Measurements from ENCODE around the gene PRPSAP1.
"Not testable (repeated sequence)": the region's sequence is repeated elsewhere in the genome, so short reads cannot be mapped to it uniquely, and the experiment has no call there.

Gene PRPSAP1

DNA sequence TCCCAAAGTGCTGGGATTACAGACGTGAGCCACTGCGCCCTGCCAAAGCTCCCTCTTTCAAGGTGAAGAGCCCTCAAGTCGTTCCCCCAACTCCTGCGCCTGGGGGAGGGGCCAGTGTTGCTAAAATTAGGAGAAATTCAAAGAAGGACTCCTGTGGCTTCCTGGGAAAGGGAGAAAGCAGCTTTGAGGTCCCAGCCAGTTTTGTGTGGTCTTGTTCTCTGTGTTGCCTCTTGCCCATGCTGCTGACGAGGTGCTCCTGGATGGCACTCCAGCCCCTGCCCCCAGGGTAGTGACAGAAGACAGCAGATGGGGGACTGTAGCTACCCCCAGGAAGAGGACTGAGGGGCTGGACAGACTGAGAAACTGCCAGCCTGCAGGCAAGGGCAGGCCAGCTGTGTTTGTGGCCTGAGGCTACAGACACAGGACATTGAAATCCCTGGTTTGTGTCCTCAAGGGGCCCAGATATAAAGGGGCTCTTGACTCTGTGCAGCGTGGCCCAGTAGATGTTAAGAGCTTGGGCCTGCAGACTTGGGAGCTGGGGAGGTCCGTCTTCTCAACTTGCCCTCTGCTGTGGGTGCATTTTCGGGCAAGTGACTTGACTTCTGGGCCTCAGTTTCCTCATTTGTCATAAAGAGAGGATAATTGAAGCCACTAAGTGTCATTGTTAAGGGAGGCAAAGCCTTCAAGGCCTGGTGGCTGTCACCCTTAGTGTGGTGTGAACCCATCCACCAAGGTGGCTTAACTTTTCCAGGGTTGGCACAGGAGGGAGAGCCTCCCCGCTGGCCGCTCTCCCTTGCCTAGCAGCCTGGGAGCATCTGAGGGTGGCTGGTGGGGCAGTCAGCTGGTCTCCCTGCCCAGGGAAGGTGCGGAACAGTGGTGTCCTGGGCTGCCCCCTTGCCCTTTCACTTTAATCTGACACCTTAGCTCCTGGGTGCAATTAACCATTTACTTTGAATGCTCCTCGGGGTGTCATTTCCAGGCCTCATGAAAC lies 84.4 kb downstream of the PRPSAP1 start:
- no peak for DNase-seq (ENCODE audit: low read depth)
- TF ChIP-seq, protein P1, sequence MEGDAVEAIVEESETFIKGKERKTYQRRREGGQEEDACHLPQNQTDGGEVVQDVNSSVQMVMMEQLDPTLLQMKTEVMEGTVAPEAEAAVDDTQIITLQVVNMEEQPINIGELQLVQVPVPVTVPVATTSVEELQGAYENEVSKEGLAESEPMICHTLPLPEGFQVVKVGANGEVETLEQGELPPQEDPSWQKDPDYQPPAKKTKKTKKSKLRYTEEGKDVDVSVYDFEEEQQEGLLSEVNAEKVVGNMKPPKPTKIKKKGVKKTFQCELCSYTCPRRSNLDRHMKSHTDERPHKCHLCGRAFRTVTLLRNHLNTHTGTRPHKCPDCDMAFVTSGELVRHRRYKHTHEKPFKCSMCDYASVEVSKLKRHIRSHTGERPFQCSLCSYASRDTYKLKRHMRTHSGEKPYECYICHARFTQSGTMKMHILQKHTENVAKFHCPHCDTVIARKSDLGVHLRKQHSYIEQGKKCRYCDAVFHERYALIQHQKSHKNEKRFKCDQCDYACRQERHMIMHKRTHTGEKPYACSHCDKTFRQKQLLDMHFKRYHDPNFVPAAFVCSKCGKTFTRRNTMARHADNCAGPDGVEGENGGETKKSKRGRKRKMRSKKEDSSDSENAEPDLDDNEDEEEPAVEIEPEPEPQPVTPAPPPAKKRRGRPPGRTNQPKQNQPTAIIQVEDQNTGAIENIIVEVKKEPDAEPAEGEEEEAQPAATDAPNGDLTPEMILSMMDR (IDR thresholded peaks at IDR 0.05; ENCODE audit: low read depth, low read length, missing control alignments) = no peak
- peak overlapping the region; percentile 45 for H3K4me3 ChIP-seq (ENCODE audit: low read depth, low read length)

DNA sequence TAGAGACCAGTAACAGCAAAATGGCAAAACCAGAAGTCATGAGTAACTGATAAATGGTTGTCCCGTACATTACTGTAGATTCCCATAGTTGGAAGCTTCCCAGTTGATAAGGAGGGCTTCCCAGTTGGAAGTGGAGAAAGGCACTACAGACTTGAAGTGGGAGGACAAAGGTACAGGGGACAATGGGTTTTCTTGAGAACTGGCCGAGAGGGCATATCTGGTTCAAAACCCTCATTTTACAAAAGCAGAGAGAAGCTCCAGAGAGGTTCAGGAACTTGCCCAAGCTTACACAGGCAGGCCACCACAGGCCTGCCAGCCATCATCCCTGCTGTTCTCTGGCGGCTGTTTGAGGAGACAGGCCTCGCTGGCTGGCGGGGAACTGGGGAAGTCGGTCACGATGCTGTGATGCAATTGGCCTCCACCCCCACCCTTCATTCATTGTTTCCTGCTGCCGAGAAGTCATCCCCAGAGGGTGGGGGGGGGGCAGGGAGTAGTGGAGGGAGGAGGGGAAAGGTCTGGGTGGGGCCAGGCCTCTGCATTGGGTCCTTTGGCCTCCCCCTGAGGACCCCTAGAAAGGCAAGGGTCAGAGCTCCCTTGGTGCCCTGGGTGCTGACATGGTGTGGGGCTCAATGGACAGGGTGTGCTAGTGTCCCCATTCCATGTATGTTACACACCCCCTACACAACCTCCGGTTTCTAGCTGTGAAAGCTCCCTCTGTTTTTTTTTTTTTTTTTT lies 85.5 kb downstream of the PRPSAP1 start:
- no peak for DNase-seq (ENCODE audit: low read depth)
- H3K4me3 ChIP-seq (ENCODE audit: low read depth, low read length) = peak overlapping the region; percentile 83
- TF ChIP-seq, protein P1 (IDR thresholded peaks at IDR 0.05; ENCODE audit: low read depth, low read length, missing control alignments) = no peak

DNA sequence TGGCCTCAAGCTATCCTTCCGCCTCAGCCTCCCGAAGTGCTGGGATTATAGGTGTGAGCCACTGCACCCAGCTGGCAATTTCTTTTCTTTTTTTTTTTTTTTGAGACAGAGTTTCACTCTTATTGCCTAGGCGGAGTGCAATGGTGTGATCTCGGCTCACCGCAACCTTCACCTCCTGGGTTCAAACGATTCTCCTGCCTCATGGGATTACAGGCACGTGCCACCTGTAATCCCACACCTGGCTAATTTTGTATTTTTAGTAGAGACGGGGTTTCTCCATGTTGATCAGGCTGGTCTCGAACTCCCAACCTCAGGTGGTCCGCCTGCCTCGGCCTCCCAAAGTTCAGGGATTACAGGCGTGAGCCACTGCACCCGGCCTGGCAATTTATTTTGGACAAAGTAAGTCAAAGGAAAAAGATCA lies 86.1 kb downstream of the PRPSAP1 start:
- H3K4me3 ChIP-seq (ENCODE audit: low read depth, low read length) = peak overlapping the region; percentile 83
- not testable (repeated sequence) for DNase-seq (ENCODE audit: low read depth)

DNA sequence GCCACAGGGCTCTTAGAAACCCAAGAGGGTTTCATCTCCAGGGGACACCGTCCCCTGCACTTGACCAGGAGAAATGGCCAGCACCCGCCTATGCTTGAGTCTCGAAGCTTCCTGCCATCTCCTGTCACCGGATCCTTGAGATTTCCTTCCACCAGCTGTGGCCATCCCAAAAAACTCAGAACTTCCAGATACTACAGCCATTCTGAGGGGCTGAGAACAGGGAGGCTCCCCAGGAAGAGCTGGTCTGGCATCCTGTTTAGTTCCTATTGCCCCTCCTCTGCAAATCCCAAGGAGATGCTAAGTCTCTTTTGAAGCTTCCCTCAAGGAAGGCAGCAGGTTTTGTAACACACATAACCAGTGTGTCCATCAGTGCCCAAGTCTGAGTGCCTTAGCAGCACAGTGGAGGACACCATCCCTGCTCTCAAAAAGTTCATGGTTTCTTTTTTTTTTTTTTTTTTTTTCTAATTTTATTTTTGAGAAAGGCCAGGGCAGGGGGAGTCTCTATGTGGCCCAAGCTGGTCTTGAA lies 86.6 kb downstream of the PRPSAP1 start:
- H3K4me3 ChIP-seq (ENCODE audit: low read depth, low read length) = peak overlapping the region; percentile 83
- no peak for DNase-seq (ENCODE audit: low read depth)
- TF ChIP-seq, protein P1 (IDR thresholded peaks at IDR 0.05; ENCODE audit: low read depth, low read length, missing control alignments) = no peak

DNA sequence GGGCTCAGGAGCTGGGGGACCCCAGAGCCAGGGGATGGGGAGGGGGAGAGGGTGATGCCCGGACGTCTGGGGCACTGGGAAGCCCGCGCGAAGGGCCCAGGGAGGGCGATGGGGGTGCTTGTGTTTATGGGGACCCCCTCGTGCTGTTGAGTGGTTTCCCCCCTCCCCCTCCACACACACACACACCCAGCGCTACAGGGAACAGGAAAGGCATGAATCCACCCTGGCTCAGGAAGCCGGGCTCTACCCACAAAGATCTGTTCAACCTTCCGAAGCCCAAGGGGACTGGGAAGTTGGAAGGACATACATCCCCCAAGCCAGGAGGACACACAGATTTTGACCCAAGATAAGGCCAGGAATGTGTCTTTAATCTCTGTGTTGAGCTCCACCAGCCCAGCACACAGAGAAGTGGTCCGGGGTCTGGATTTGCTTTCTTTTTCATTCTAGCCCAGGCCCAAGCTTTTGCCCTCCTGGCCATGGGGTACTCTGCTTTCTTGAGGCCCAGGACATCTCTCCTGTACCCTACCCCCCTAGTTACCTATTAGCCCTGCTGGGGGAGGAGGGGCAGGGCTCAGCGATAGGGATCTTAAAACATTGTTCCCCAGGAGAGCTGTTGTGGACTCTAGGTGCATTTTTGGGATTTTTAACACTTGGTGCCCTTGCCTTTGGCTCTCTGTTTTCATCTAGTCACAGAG lies 87.3 kb downstream of the PRPSAP1 start:
- H3K4me3 ChIP-seq (ENCODE audit: low read depth, low read length) = peak overlapping the region; percentile 83
- TF ChIP-seq, protein P1 (IDR thresholded peaks at IDR 0.05; ENCODE audit: low read depth, low read length, missing control alignments) = no peak
- DNase-seq (ENCODE audit: low read depth) = no peak

DNA sequence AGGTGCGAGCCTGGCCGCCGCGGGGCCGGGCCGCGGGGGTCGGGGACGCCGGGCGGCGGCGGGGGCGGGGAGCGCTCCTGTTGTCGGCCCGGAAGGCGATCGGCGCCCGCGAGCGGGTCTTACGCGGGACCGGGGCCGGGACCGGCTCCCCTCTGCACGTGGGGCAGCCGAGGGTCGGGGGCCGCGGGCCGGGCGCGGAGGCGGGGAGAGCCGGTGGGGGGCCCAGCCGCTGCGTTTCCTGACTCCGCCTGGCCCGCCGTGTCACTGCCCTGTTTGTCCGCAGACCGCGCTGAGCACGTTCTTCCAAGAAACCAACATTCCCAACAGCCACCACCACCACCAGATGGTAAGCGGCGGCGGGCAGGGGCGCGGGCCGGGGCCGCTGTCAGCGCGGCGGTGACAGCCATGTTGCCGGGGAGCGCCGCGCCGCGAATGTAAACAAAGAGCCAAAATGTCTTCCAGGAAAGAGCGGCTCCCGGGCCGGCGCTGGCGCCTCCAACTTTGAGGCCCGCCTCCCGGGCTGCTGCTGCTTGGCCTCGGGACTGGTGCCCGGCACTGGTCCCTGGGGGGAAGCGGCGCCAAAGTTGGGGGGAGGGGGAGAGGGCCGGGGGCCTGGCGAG lies 88.0 kb downstream of the PRPSAP1 start:
- no peak for DNase-seq (ENCODE audit: low read depth)
- TF ChIP-seq, protein P1 (IDR thresholded peaks at IDR 0.05; ENCODE audit: low read depth, low read length, missing control alignments) = no peak
- peak overlapping the region; percentile 83 for H3K4me3 ChIP-seq (ENCODE audit: low read depth, low read length)
